Osteoblast (primary cell): Measurements from ENCODE around the gene MYO3B. TPM values are rescaled to one million over a fixed set of nuclear protein-coding genes. Genes with fewer than 3 reads are reported as not detected.

Experiments used
- DNase-seq: peaks from one replicate; pipeline ENCODE4 v3.0.0; 2011; ENCODE audit warnings: low spot score, mixed read lengths; ENCODE audit not compliant: insufficient read length; ENCODE audit errors: missing footprints
- H2AFZ ChIP-seq: 2 replicates; pipeline ENCODE4 v1.6.0; 2011; ENCODE audit warnings: mild to moderate bottlenecking, low read length
- H3K27ac ChIP-seq: 2 replicates; pipeline ENCODE4 v1.5.1; 2011; ENCODE audit warnings: mild to moderate bottlenecking, low read depth, low read length, moderate library complexity
- H3K27me3 ChIP-seq: 2 replicates; pipeline ENCODE4 v1.6.0; 2012; ENCODE audit warnings: mild to moderate bottlenecking, control low read depth, inconsistent platforms, low read length, moderate library complexity; ENCODE audit not compliant: insufficient read depth
- H3K36me3 ChIP-seq: 2 replicates; pipeline ENCODE4 v1.5.1; 2011; ENCODE audit warnings: mild to moderate bottlenecking, low read length, control low read depth, moderate library complexity; ENCODE audit not compliant: insufficient read depth
- H3K4me1 ChIP-seq: 2 replicates; pipeline ENCODE4 v1.5.1; 2011; ENCODE audit warnings: mild to moderate bottlenecking, low read length, control low read depth, moderate library complexity; ENCODE audit not compliant: insufficient read depth
- H3K4me2 ChIP-seq: 2 replicates; pipeline ENCODE4 v1.6.0; 2011; ENCODE audit warnings: mild to moderate bottlenecking, low read length; ENCODE audit not compliant: insufficient read depth
- H3K4me3 ChIP-seq: fragments of 200-600 bp; sonication (generic); 3 replicates; pipeline ENCODE4 v1.5.1; 2012; ENCODE audit warnings: mild to moderate bottlenecking, low read length, inconsistent platforms; ENCODE audit not compliant: insufficient read depth
- H3K79me2 ChIP-seq: 2 replicates; pipeline ENCODE4 v1.6.0; 2012; ENCODE audit warnings: mild to moderate bottlenecking, low read length, control low read depth, inconsistent platforms; ENCODE audit not compliant: insufficient read depth
- H3K9me3 ChIP-seq: 2 replicates; pipeline ENCODE4 v1.5.1; 2011; ENCODE audit warnings: low read depth, low read length, control low read depth
- H4K20me1 ChIP-seq: 2 replicates; pipeline ENCODE4 v1.6.0; 2012; ENCODE audit warnings: mild to moderate bottlenecking, low read length, control low read depth; ENCODE audit not compliant: insufficient read depth
- total RNA-seq: library from RNA; depleted of rRNA; stranded (reverse); fragments of >200 nt; gene quantifications from 2 replicates; pipeline ENCODE4 v1.2.3, GENCODE V29; 2012
- TF ChIP-seq, protein P1 (sequence below): IDR thresholded peaks from 2 replicates; pipeline ENCODE4 v1.5.1; 2011; ENCODE audit warnings: mild to moderate bottlenecking, low read depth, low read length, moderate library complexity; ENCODE audit errors: extremely low read depth

Gene MYO3B
- total RNA-seq, 1 donor: 0.36 TPM

- Histone ChIP-seq H3K36me3 (no peaks in the 10 kb centered on the region), H2AFZ (peak overlapping the region; percentile 48), H4K20me1 (no peaks in the 10 kb centered on the region), H3K27me3 (peaks cover 5% of the 10 kb centered on the region), H3K79me2 (no peaks in the 10 kb centered on the region), H3K4me3 (no peak overlapping the region), H3K27ac (no peak overlapping the region), H3K4me1 (no peaks in the 10 kb centered on the region), H3K9me3 (no peaks in the 10 kb centered on the region), H3K4me2 (no peak overlapping the region)
- no peak for DNase-seq
- TF ChIP-seq, protein P1, sequence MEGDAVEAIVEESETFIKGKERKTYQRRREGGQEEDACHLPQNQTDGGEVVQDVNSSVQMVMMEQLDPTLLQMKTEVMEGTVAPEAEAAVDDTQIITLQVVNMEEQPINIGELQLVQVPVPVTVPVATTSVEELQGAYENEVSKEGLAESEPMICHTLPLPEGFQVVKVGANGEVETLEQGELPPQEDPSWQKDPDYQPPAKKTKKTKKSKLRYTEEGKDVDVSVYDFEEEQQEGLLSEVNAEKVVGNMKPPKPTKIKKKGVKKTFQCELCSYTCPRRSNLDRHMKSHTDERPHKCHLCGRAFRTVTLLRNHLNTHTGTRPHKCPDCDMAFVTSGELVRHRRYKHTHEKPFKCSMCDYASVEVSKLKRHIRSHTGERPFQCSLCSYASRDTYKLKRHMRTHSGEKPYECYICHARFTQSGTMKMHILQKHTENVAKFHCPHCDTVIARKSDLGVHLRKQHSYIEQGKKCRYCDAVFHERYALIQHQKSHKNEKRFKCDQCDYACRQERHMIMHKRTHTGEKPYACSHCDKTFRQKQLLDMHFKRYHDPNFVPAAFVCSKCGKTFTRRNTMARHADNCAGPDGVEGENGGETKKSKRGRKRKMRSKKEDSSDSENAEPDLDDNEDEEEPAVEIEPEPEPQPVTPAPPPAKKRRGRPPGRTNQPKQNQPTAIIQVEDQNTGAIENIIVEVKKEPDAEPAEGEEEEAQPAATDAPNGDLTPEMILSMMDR: no peak
Measured at GRCh38 chr2:170503971-170504809, 326.2 kb downstream of the MYO3B start.

- no peaks in the 10 kb centered on the region for H3K4me1 ChIP-seq
- H3K4me2 ChIP-seq: no peak overlapping the region
- no peak overlapping the region for H2AFZ ChIP-seq
Measured at GRCh38 chr2:170504810-170505145, 326.8 kb downstream of the MYO3B start.

DNA sequence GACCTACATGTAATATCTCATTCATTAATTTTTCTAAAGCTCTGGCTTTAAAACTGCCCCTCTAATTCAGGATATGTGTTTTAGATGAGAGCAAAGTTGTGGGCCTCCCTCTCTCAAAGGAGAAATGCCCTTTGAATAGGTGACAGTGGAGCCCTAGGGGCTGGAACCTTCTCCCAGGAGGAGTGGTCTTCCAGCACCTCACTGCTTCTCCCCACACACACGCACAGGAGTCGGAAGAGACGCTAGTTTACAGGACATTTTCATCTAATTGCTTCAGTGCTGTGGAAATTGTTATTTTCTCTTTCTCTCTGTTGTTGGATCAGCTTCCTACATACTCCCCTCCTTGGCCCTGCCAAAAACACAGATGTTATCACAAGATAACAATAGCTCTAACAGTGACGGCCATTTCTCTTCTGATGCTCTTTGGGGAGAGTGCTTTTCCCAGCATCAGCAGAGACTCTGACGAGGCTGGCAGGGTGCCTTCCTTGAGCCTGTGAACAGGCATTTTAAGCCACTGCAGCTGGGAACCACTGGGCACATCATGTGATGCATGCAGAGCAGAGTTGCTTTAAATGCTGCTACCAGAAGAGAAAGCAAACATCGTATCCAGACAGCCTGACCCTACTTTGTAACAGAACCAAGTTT, 327.8 kb downstream of the MYO3B start:
- no peaks in the 10 kb centered on the region for H3K36me3 ChIP-seq
- H3K4me3 ChIP-seq: no peak overlapping the region
- H3K79me2 ChIP-seq: no peaks in the 10 kb centered on the region
- no peak for DNase-seq
- H4K20me1 ChIP-seq: no peaks in the 10 kb centered on the region
- H2AFZ ChIP-seq: no peak overlapping the region
- H3K4me2 ChIP-seq: no peak overlapping the region
- TF ChIP-seq, protein P1: no peak
- H3K27ac ChIP-seq: no peak overlapping the region
- no peaks in the 10 kb centered on the region for H3K4me1 ChIP-seq
- peaks cover 5% of the 10 kb centered on the region for H3K27me3 ChIP-seq
- no peaks in the 10 kb centered on the region for H3K9me3 ChIP-seq

More at GRCh38 chr2:170504810-170505145, 326.8 kb downstream of the MYO3B start:
- H3K4me3 ChIP-seq: no peak overlapping the region
- no peaks in the 10 kb centered on the region for H3K36me3 ChIP-seq
- no peaks in the 10 kb centered on the region for H3K9me3 ChIP-seq
- TF ChIP-seq, protein P1: no peak
- H3K27ac ChIP-seq: no peak overlapping the region
- H4K20me1 ChIP-seq: no peaks in the 10 kb centered on the region
- no peaks in the 10 kb centered on the region for H3K79me2 ChIP-seq
- peaks cover 5% of the 10 kb centered on the region for H3K27me3 ChIP-seq
- DNase-seq: no peak
